Gastrocnemius medialis (tissue), 4 donors: ENCODE data around the gene NUP50. TPM values are rescaled to one million over a fixed set of nuclear protein-coding genes. Genes with fewer than 3 reads are reported as not detected.
A peak's percentile ranks its signal among the peaks of the same experiment; 100 is the strongest.

Experiments
- ATAC-seq, 2 donors: fragments of 150-250 bp; one replicate each; pipeline ENCODE4 v1.9.1; 2016
- DNase-seq, 2 donors: peaks; one replicate each; pipeline ENCODE4 v3.0.0-alpha.2; 2019
- H3K27ac ChIP-seq, 4 donors: fragments of 200-600 bp; sonication (generic); 1 replicate in 1 of 4; 2 replicates in 3 of 4; pipeline ENCODE4 v1.5.1; 2016 to 2018; ENCODE audit warnings: mild to moderate bottlenecking in 2 of 4, moderate library complexity in 1 of 4
- H3K27me3 ChIP-seq, 3 donors: fragments of 200-600 bp; sonication (generic) in 2 of 3; 1 replicate in 1 of 3; 2 replicates in 2 of 3; pipeline versions ENCODE4 v1.5.1 to v1.6.0; 2016 to 2019; ENCODE audit warnings: mild to moderate bottlenecking in 1 of 3, moderate library complexity in 1 of 3
- H3K36me3 ChIP-seq, 2 donors: fragments of 200-600 bp; sonication (generic) in 1 of 2; one replicate each; pipeline ENCODE4 v1.5.1; 2017 to 2018
- H3K4me1 ChIP-seq, 2 donors: fragments of 200-600 bp; sonication (generic) in 1 of 2; one replicate each; pipeline ENCODE4 v1.5.1; 2016 to 2017; ENCODE audit warnings: mild to moderate bottlenecking in 2 of 2
- H3K4me3 ChIP-seq, 4 donors: fragments of 200-600 bp; sonication (generic) in 3 of 4; 1 replicate in 1 of 4; 2 replicates in 3 of 4; pipeline ENCODE4 v1.5.1; 2016 to 2019; ENCODE audit warnings: mild to moderate bottlenecking in 2 of 4
- H3K9me3 ChIP-seq, 3 donors: fragments of 200-600 bp; sonication (generic) in 2 of 3; 1 replicate in 1 of 3; 2 replicates in 2 of 3; pipeline ENCODE4 v1.5.1; 2016 to 2019
- CTCF ChIP-seq, 5 experiments: fragments of 450-650 bp in 3 of 5; fragments of 200-600 bp in 2 of 5; sonication (generic) in 2 of 5; IDR thresholded peaks in 4 of 5; conservative IDR thresholded peaks in 1 of 5; 1 replicate in 4 of 5; 2 replicates in 1 of 5; pipeline ENCODE4 v1.5.1; 2016 to 2019; ENCODE audit warnings: antibody characterized with exemption in 5 of 5, mild to moderate bottlenecking in 3 of 5, moderate library complexity in 3 of 5
- POLR2A ChIP-seq, 2 donors: fragments of 450-650 bp; IDR thresholded peaks; one replicate each; pipeline ENCODE4 v1.6.1; 2017; ENCODE audit warnings: antibody characterized with exemption in 2 of 2, mild to moderate bottlenecking in 2 of 2, moderate library complexity in 2 of 2
- in situ Hi-C, 4 donors: fragments of 200-750 bp; cut with MboI; loops; one replicate each; pipeline versions ENCODE4 v1.15.0 to v1.8.0; 2017; ENCODE audit warnings: low sequenced_read_pairs in 4 of 4
- intact Hi-C: fragments of 100-400 bp; cut with DNase I; formaldehyde crosslinking; loops from one replicate; pipeline ENCODE4 v1.15.1; 2023; ENCODE audit warnings: low total_unique reads
- total RNA-seq, 4 donors: library from RNA; depleted of rRNA; stranded (reverse); fragments of >200 nt; gene quantifications; one replicate each; pipeline versions ENCODE4 v1.1.0 to v1.2.3, GENCODE V29; 2016

NUP50 gene
- total RNA-seq, 4 donors from 2014 or later: 18.0 to 30.6 (median 26.3) TPM

GRCh38 chr22:45224988-45225731 lies 61.4 kb downstream of the NUP50 start:
- no peak overlapping the region for H3K4me3 ChIP-seq
- in situ Hi-C loops: no loop called here
- no peak for ATAC-seq

GRCh38 chr22:45225732-45226502 lies 62.2 kb downstream of the NUP50 start:
- DNase-seq: peak in 1 of 2 donors; percentile 56
- in situ Hi-C loops: no loop called here
- no peaks in the 10 kb centered on the region for H3K27me3 ChIP-seq
- no peak overlapping the region for H3K27ac ChIP-seq
- H3K36me3 ChIP-seq: no peaks in the 10 kb centered on the region
- ATAC-seq: peak; percentile 48 to 78
- no peak for TF ChIP-seq CTCF (IDR thresholded peaks at IDR 0.05 in 4 of 5, conservative IDR thresholded peaks at IDR 0.05 in 1 of 5)
- TF ChIP-seq POLR2A (IDR thresholded peaks at IDR 0.05): no peak
- H3K4me3 ChIP-seq: no peak overlapping the region
- intact Hi-C loops: no loop called here
- no peaks in the 10 kb centered on the region for H3K9me3 ChIP-seq
- H3K4me1 ChIP-seq: peaks cover 0 to 2% of the 10 kb centered on the region in 2 donors

More at GRCh38 chr22:45224988-45225731, 61.4 kb downstream of the NUP50 start:
- Histone ChIP-seq H3K27ac (no peak overlapping the region), H3K36me3 (no peaks in the 10 kb centered on the region), H3K9me3 (no peaks in the 10 kb centered on the region), H3K27me3 (no peaks in the 10 kb centered on the region), H3K4me1 (peaks cover 0 to 2% of the 10 kb centered on the region in 2 donors)
- intact Hi-C loops: no loop called here
- TF ChIP-seq POLR2A (IDR thresholded peaks at IDR 0.05): no peak
- no peak for TF ChIP-seq CTCF (IDR thresholded peaks at IDR 0.05 in 4 of 5, conservative IDR thresholded peaks at IDR 0.05 in 1 of 5)
- DNase-seq: no peak

GRCh38 chr22:45226503-45227186 lies 62.9 kb downstream of the NUP50 start:
- ATAC-seq: peak in 1 of 2 donors; percentile 34

More at GRCh38 chr22:45226503-45227186, 62.9 kb downstream of the NUP50 start:
- DNase-seq: peak in 1 of 2 donors; percentile 20
- intact Hi-C loops: no loop called here
- in situ Hi-C loops: no loop called here
- Histone ChIP-seq H3K27me3 (no peaks in the 10 kb centered on the region), H3K4me3 (no peak overlapping the region), H3K4me1 (no peaks in the 10 kb centered on the region), H3K9me3 (no peaks in the 10 kb centered on the region), H3K27ac (no peak overlapping the region), H3K36me3 (no peaks in the 10 kb centered on the region)
- TF ChIP-seq CTCF (IDR thresholded peaks at IDR 0.05 in 4 of 5, conservative IDR thresholded peaks at IDR 0.05 in 1 of 5) (no peak), POLR2A (IDR thresholded peaks at IDR 0.05) (no peak)
